A549 (cell line): ENCODE data around the gene HELQ. TPM values are rescaled to one million over a fixed set of nuclear protein-coding genes. Genes with fewer than 3 reads are reported as not detected.

Source experiments
- ATAC-seq, 2 experiments: fragments of 200-7000 bp in 1 of 2; fragments of >200 bp in 1 of 2; cut with Nextera tagmentation in 1 of 2; cut with Tn5 transposase in 1 of 2; 3 replicates each; pipeline versions ENCODE4 v1.8.0 to v1.9.1; 2018 to 2020; ENCODE audit warnings: mild to moderate bottlenecking in 1 of 2, moderate library complexity in 1 of 2
- CTCF ChIA-PET: fragments of 300-600 bp; sonication (Branson Sonifier 250); formaldehyde crosslinking; extraction: SDS; loops from one replicate; lab custom pipeline; 2021; ENCODE audit warnings: antibody characterized with exemption, inconsistent platforms; lab: Yijun Ruan, JAX
- POLR2A ChIA-PET: fragments of 350-600 bp; formaldehyde crosslinking; extraction: SDS; loops from one replicate; lab custom pipeline; 2021; ENCODE audit warnings: antibody characterized with exemption, inconsistent platforms; lab: Yijun Ruan, JAX
- DNase-seq, 2 experiments: peaks; one replicate each; pipeline versions ENCODE4 v3.0.0 to v3.0.0-alpha.2; 2011 to 2016; ENCODE audit warnings: low read depth in 1 of 2, low spot score in 1 of 2
- FAIRE-seq: peaks from 2 replicates; lab custom pipeline; 2011; peaks lifted over from hg19 to GRCh38; lab: Jason Lieb, UNC
- H3K27ac ChIP-seq, 2 experiments: fragments of >200 bp; sonication (Bioruptor Twin); formaldehyde crosslinking; 3 replicates each; pipeline ENCODE4 v1.5.1; 2016 to 2017
- H3K4me1 ChIP-seq: fragments of >200 bp; sonication (Bioruptor Twin); formaldehyde crosslinking; 3 replicates; pipeline ENCODE4 v1.6.1; 2016
- H3K4me2 ChIP-seq: fragments of >200 bp; sonication (Bioruptor Twin); formaldehyde crosslinking; 3 replicates; pipeline ENCODE4 v1.6.1; 2016
- H3K4me3 ChIP-seq: fragments of >200 bp; sonication (Bioruptor Twin); formaldehyde crosslinking; 3 replicates; pipeline ENCODE4 v1.5.1; 2016
- H3K9me3 ChIP-seq: fragments of >200 bp; sonication (Bioruptor Twin); formaldehyde crosslinking; 3 replicates; pipeline ENCODE4 v1.6.1; 2016
- BCL3 ChIP-seq: fragments of >200 bp; sonication (Bioruptor Twin); formaldehyde crosslinking; IDR thresholded peaks from 3 replicates; pipeline ENCODE4 v1.6.1; 2016
- BHLHE40 ChIP-seq: IDR thresholded peaks from 2 replicates; pipeline ENCODE4 v1.6.1; 2012; ENCODE audit warnings: low read depth, low read length, inconsistent platforms
- CBX2 ChIP-seq: fragments of 200-600 bp; sonication (generic); IDR thresholded peaks from 2 replicates; pipeline ENCODE4 v1.6.1; 2016; ENCODE audit warnings: low read depth, mild to moderate bottlenecking, borderline replicate concordance
- CEBPB ChIP-seq, 2 experiments: fragments of >200 bp in 1 of 2; sonication (Bioruptor Twin) in 1 of 2; formaldehyde crosslinking in 1 of 2; IDR thresholded peaks; 2 replicates each; pipeline ENCODE4 v1.6.1; 2012 to 2016
- E2F6 ChIP-seq: IDR thresholded peaks from 2 replicates; pipeline ENCODE4 v1.6.1; 2012; ENCODE audit warnings: low read depth, borderline replicate concordance
- EHF ChIP-seq: fragments of 250-450 bp; sonication (Bioruptor Pico); IDR thresholded peaks from 2 replicates; pipeline ENCODE4 v1.5.0; 2020; ENCODE audit warnings: mild to moderate bottlenecking
- EHMT2 ChIP-seq: fragments of 200-600 bp; sonication (generic); IDR thresholded peaks from 2 replicates; pipeline ENCODE4 v1.6.1; 2016; ENCODE audit warnings: antibody characterized with exemption, low read depth, mild to moderate bottlenecking, moderate library complexity
- EP300 ChIP-seq, 2 experiments: fragments of >200 bp; sonication (Bioruptor Twin); formaldehyde crosslinking; IDR thresholded peaks; 2 replicates in 1 of 2; 3 replicates in 1 of 2; pipeline ENCODE4 v1.6.1; 2016 to 2017
- FOSL2 ChIP-seq, 2 experiments: fragments of 450-650 bp in 1 of 2; fragments of >200 bp in 1 of 2; sonication (Bioruptor Twin) in 1 of 2; formaldehyde crosslinking; IDR thresholded peaks; 2 replicates each; pipeline versions ENCODE4 v1.5.0 to v1.6.1; 2016 to 2020; ENCODE audit warnings: mild to moderate bottlenecking in 1 of 2, moderate library complexity in 1 of 2
- GATA3 ChIP-seq: IDR thresholded peaks from 2 replicates; pipeline ENCODE4 v1.6.1; 2012; ENCODE audit warnings: borderline replicate concordance
- HES2 ChIP-seq: fragments of >200 bp; sonication (Bioruptor Twin); formaldehyde crosslinking; IDR thresholded peaks from 2 replicates; pipeline ENCODE4 v1.6.1; 2016
- HOXA7 ChIP-seq: fragments of 250-450 bp; sonication (Bioruptor Pico); IDR thresholded peaks from 2 replicates; pipeline ENCODE4 v1.5.0; 2020; ENCODE audit warnings: mild to moderate bottlenecking, moderate library complexity
- HOXB5 ChIP-seq: fragments of 250-450 bp; sonication (Bioruptor Pico); IDR thresholded peaks from 2 replicates; pipeline ENCODE4 v1.5.0; 2020; ENCODE audit warnings: mild to moderate bottlenecking, moderate library complexity
- KDM5A ChIP-seq: fragments of 200-600 bp; sonication (generic); IDR thresholded peaks from 2 replicates; pipeline ENCODE4 v1.6.1; 2016; ENCODE audit warnings: antibody characterized with exemption, mild to moderate bottlenecking
- MAZ ChIP-seq: fragments of 150-350 bp; IDR thresholded peaks from 2 replicates; pipeline ENCODE4 v1.6.1; 2014; ENCODE audit warnings: antibody characterized with exemption, low read depth, low read length, borderline replicate concordance
- NR3C1 ChIP-seq: fragments of >200 bp; sonication (Bioruptor Twin); formaldehyde crosslinking; IDR thresholded peaks from 3 replicates; pipeline ENCODE4 v1.6.1; 2017
- PBX3 ChIP-seq: IDR thresholded peaks from 2 replicates; pipeline ENCODE4 v1.6.1; 2012
- RARB ChIP-seq: fragments of 250-450 bp; sonication (Bioruptor Pico); IDR thresholded peaks from 2 replicates; pipeline ENCODE4 v1.8.0; 2021; ENCODE audit warnings: mild to moderate bottlenecking, moderate library complexity
- RFX5 ChIP-seq: fragments of 450-650 bp; IDR thresholded peaks from 2 replicates; pipeline ENCODE4 v1.7.1; 2014; ENCODE audit warnings: antibody characterized with exemption, mild to moderate bottlenecking, moderate library complexity
- RNF2 ChIP-seq: fragments of 200-600 bp; sonication (generic); IDR thresholded peaks from 2 replicates; pipeline ENCODE4 v1.6.1; 2016; ENCODE audit warnings: low read depth, mild to moderate bottlenecking, antibody characterized with exemption, moderate library complexity, borderline replicate concordance
- SMC3 ChIP-seq: fragments of >200 bp; sonication (Bioruptor Twin); formaldehyde crosslinking; IDR thresholded peaks from 3 replicates; pipeline ENCODE4 v1.6.1; 2018; ENCODE audit warnings: inconsistent platforms
- SREBF2 ChIP-seq: fragments of 450-650 bp; IDR thresholded peaks from 2 replicates; pipeline ENCODE4 v1.6.1; 2014; ENCODE audit warnings: mild to moderate bottlenecking, moderate library complexity
- ZC3H11A ChIP-seq: fragments of 450-650 bp; IDR thresholded peaks from 2 replicates; pipeline ENCODE4 v1.6.1; 2014; ENCODE audit warnings: antibody characterized with exemption, mild to moderate bottlenecking
- ZFP36 ChIP-seq: fragments of 450-650 bp; IDR thresholded peaks from 2 replicates; pipeline ENCODE4 v1.6.1; 2014; ENCODE audit warnings: borderline replicate concordance; ENCODE audit not compliant: partially characterized antibody
- WGBS: methylation state at CpG from one replicate; pipeline ENCODE4 v1.1.6; 2017; ENCODE audit errors: missing lambda C conversion rate; 5-methylcytosine and 5-hydroxymethylcytosine counted together
- polyA plus RNA-seq, 4 experiments: library from polyadenylated mRNA; depleted of rRNA in 3 of 4; stranded (reverse); fragments of >200 nt; fragmentation: RNase III in 1 of 4; extraction: RNeasy Plus Mini Kit Qiagen cat#74134 plus additional on column Dnase treatment in 1 of 4; gene quantifications; 2 replicates in 3 of 4; 3 replicates in 1 of 4; pipeline ENCODE4 v1.2.3, GENCODE V29; 2011 to 2017

Gene HELQ
- polyA plus RNA-seq, 2 of the 4 experiments (the other 2 are of a cell fraction): 5.1 to 7.3 TPM

GRCh38 chr4:83449009-83449408 is 6.6 kb downstream of the HELQ start:
- no peak overlapping the region for H3K4me2 ChIP-seq
- ChIA-PET POLR2A (no interaction called here), CTCF (no interaction called here)
- H3K27ac ChIP-seq: no peak overlapping the region
- 65% methylated on average over 2 of the region's 2 CpGs for WGBS
- ATAC-seq: no peak
- no peak overlapping the region for H3K4me3 ChIP-seq
- FAIRE-seq: no peak
- H3K4me1 ChIP-seq: peaks cover 3% of the 10 kb centered on the region; the same call in 1 of the 3 replicates
- no peak for DNase-seq
- no peak for TF ChIP-seq SREBF2
- no peak for TF ChIP-seq FOSL2 (IDR thresholded peaks at IDR 0.05)
- TF ChIP-seq FOSL2 (CRISPR knock-in tag; IDR thresholded peaks at IDR 0.05): no peak
- no peak for TF ChIP-seq HOXB5 (CRISPR knock-in tag)
- TF ChIP-seq MAZ: no peak
- no peak for TF ChIP-seq ZC3H11A
- no peak for TF ChIP-seq CEBPB (IDR thresholded peaks at IDR 0.05)
- no peak for TF ChIP-seq EHF
- TF ChIP-seq SMC3: no peak
- no peak for TF ChIP-seq EHMT2
- no peak for TF ChIP-seq ZFP36
- H3K9me3 ChIP-seq: no peaks in the 10 kb centered on the region

GRCh38 chr4:83440899-83441298 is 14.7 kb downstream of the HELQ start:
- 74% methylated on average over 3 of the region's 3 CpGs for WGBS
- CTCF ChIA-PET: interaction anchor here (1.3 to 2.1 kb wide), 2 partner anchors 11 to 16 kb away, joined by 3 to 5 read pairs; no protein-coding TSS in a partner anchor
- FAIRE-seq (no peak), DNase-seq (no peak), ATAC-seq (no peak)
- no peaks in the 10 kb centered on the region for H3K4me1 ChIP-seq
- no peak overlapping the region for H3K4me3 ChIP-seq
- H3K9me3 ChIP-seq: no peaks in the 10 kb centered on the region
- no peak for TF ChIP-seq BHLHE40
- TF ChIP-seq GATA3: no peak
- POLR2A ChIA-PET: no interaction called here
- no peak overlapping the region for H3K27ac ChIP-seq
- no peak overlapping the region for H3K4me2 ChIP-seq

- ATAC-seq (no peak), FAIRE-seq (no peak), DNase-seq (no peak)
- CTCF ChIA-PET: interaction anchor here (1.3 kb wide), 1 partner anchor 15 kb away, joined by 3 read pairs; no protein-coding TSS in a partner anchor
- Histone ChIP-seq H3K4me2 (no peak overlapping the region), H3K4me1 (no peaks in the 10 kb centered on the region), H3K4me3 (no peak overlapping the region), H3K9me3 (no peaks in the 10 kb centered on the region), H3K27ac (no peak overlapping the region)
- TF ChIP-seq BCL3: no peak
- no peak for TF ChIP-seq RFX5
- POLR2A ChIA-PET: no interaction called here
- WGBS: 78% methylated on average over 1 of the region's 1 CpG
Measured at GRCh38 chr4:83440148-83440814, 15.3 kb downstream of the HELQ start.

- TF ChIP-seq EHMT2 (no peak), EP300 (IDR thresholded peaks at IDR 0.05) (no peak), NR3C1 (no peak), PBX3 (no peak), KDM5A (no peak), RNF2 (no peak), RARB (CRISPR knock-in tag) (no peak), E2F6 (no peak), HOXA7 (CRISPR knock-in tag) (no peak), CBX2 (no peak), MAZ (no peak), HES2 (no peak), SREBF2 (no peak)
- FAIRE-seq: no peak
Measured at GRCh38 chr4:83438719-83439118, 16.9 kb downstream of the HELQ start.

More at GRCh38 chr4:83438719-83439118, 16.9 kb downstream of the HELQ start:
- CTCF ChIA-PET: no interaction called here
- H3K4me1 ChIP-seq: no peaks in the 10 kb centered on the region
- H3K4me2 ChIP-seq: no peak overlapping the region
- POLR2A ChIA-PET: no interaction called here
- H3K27ac ChIP-seq: no peak overlapping the region
- no peak for DNase-seq
- ATAC-seq: no peak
- no peak overlapping the region for H3K4me3 ChIP-seq
- H3K9me3 ChIP-seq: no peaks in the 10 kb centered on the region
